Neural cell (in vitro differentiated cells): Measurements from ENCODE around the gene PCDHB1.

Experiments
- EZH2 ChIP-seq: fragments of 200-600, 300-800 bp; shearing (Covaris generic), sonication (generic); IDR thresholded peaks from 2 replicates; pipeline ENCODE4 v1.6.1; 2014; ENCODE audit warnings: antibody characterized with exemption, low read length, borderline replicate concordance, mild to moderate bottlenecking; ENCODE audit not compliant: insufficient read depth, poor library complexity, severe bottlenecking
- TF ChIP-seq, protein P1 (sequence below): fragments of 450-650 bp; IDR thresholded peaks from 2 replicates; pipeline ENCODE4 v1.5.1; 2014; ENCODE audit warnings: antibody characterized with exemption, mild to moderate bottlenecking, moderate library complexity; ENCODE audit not compliant: poor library complexity, severe bottlenecking

DNA sequence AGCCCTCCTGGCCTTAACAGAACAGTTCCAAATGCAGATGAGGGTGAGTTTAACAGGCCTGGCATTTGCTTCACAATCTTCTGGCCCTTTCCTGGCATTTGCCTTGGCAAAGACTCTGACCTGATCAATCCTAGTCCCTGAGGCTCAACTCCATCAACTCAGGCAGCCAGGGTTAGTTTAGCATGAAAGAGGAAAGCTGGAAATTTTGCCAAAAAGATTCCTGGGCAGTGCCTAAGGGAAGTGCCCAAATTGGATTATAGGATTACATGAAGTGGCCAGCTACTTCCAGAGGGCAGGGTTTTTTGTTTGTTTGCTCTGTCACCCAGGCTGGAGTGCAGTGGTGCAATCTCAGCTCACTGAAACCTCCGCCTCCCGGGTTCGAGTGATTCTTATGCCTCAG is 48.1 kb upstream of the PCDHB1 start:
- TF ChIP-seq, protein P1, sequence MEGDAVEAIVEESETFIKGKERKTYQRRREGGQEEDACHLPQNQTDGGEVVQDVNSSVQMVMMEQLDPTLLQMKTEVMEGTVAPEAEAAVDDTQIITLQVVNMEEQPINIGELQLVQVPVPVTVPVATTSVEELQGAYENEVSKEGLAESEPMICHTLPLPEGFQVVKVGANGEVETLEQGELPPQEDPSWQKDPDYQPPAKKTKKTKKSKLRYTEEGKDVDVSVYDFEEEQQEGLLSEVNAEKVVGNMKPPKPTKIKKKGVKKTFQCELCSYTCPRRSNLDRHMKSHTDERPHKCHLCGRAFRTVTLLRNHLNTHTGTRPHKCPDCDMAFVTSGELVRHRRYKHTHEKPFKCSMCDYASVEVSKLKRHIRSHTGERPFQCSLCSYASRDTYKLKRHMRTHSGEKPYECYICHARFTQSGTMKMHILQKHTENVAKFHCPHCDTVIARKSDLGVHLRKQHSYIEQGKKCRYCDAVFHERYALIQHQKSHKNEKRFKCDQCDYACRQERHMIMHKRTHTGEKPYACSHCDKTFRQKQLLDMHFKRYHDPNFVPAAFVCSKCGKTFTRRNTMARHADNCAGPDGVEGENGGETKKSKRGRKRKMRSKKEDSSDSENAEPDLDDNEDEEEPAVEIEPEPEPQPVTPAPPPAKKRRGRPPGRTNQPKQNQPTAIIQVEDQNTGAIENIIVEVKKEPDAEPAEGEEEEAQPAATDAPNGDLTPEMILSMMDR: no peak
- TF ChIP-seq EZH2: no peak
